HG03457 (cell line): ENCODE data around the gene IGFL4.

Experiments used
- ATAC-seq: cut with Tn5 transposase; IDR thresholded peaks from one replicate; pipeline ENCODE4 v1.9.1; 2021; ENCODE audit warnings: moderate number of reproducible peaks; ENCODE audit not compliant: unreplicated experiment

IGFL4 gene

GRCh38 chr19:45995715-45996385 lies 45.0 kb downstream of the IGFL4 start:
- ATAC-seq = no peak

GRCh38 chr19:45994998-45995714 lies 45.6 kb downstream of the IGFL4 start, which contains the start of gene CCDC61:
Gene CCDC61 (plus strand): TSS chr19:45995467. CDS start chr19:46003019, 7,552 bp downstream.
- ATAC-seq = peak; percentile 90

- ATAC-seq = no peak
Measured at GRCh38 chr19:45994456-45994997, 46.3 kb downstream of the IGFL4 start.

- ATAC-seq = no peak
Measured at GRCh38 chr19:45990113-45990728, 50.6 kb downstream of the IGFL4 start.
